Erythroblast (primary cell): ENCODE measurements around the gene EIPR1.
"Not testable (repeated sequence)": the region's sequence is repeated elsewhere in the genome, so short reads cannot be mapped to it uniquely, and the experiment has no call there.

Experiments
- DNase-seq, 2 experiments: peaks; one replicate each; lab custom pipeline; 2025; lab: John Stamatoyannopoulos, UW
- GATA1 ChIP-seq: IDR thresholded peaks from 2 replicates; pipeline ENCODE4 v1.6.1; 2011; ENCODE audit warnings: low read depth, mild to moderate bottlenecking, control low read depth, low read length, moderate library complexity
- POLR2A ChIP-seq: IDR thresholded peaks from 2 replicates; pipeline ENCODE4 v1.6.1; 2011; ENCODE audit warnings: mild to moderate bottlenecking, low read length

EIPR1 gene

GRCh38 chr2:3292416-3292815, 85.2 kb downstream of the EIPR1 start:
- no peak for TF ChIP-seq POLR2A
- no peak for TF ChIP-seq GATA1

GRCh38 chr2:3291750-3292149, 85.9 kb downstream of the EIPR1 start:
- no peak for DNase-seq
- TF ChIP-seq GATA1 (no peak), POLR2A (no peak)

More at GRCh38 chr2:3292416-3292815, 85.2 kb downstream of the EIPR1 start:
- DNase-seq, result no peak

- DNase-seq, result no peak
- no peak for TF ChIP-seq POLR2A
- TF ChIP-seq GATA1, result no peak
Measured at GRCh38 chr2:3291113-3291512, 86.5 kb downstream of the EIPR1 start.

- no peak for TF ChIP-seq POLR2A
- no peak for DNase-seq
Measured at GRCh38 chr2:3290655-3291054, 87.0 kb downstream of the EIPR1 start.

GRCh38 chr2:3289971-3290370, 87.6 kb downstream of the EIPR1 start:
- TF ChIP-seq GATA1, result no peak
- DNase-seq, result no peak

GRCh38 chr2:3289526-3289925, 88.1 kb downstream of the EIPR1 start:
- DNase-seq, result no peak
- TF ChIP-seq POLR2A, result no peak
- TF ChIP-seq GATA1, result no peak

GRCh38 chr2:3289171-3289515, 88.5 kb downstream of the EIPR1 start:
- TF ChIP-seq POLR2A, result no peak
- TF ChIP-seq GATA1, result no peak
- DNase-seq, result no peak

- DNase-seq, result no peak
- no peak for TF ChIP-seq POLR2A
- no peak for TF ChIP-seq GATA1
Measured at GRCh38 chr2:3288470-3289170, 89.0 kb downstream of the EIPR1 start.

GRCh38 chr2:3287896-3288295, 89.7 kb downstream of the EIPR1 start:
- TF ChIP-seq POLR2A (no peak), GATA1 (no peak)

GRCh38 chr2:3286646-3287036, 91.0 kb downstream of the EIPR1 start:
- not testable (repeated sequence) for DNase-seq

More at GRCh38 chr2:3287896-3288295, 89.7 kb downstream of the EIPR1 start:
- no peak for DNase-seq

- DNase-seq, result no peak
- no peak for TF ChIP-seq GATA1
- no peak for TF ChIP-seq POLR2A
Measured at GRCh38 chr2:3285901-3286645, 91.5 kb downstream of the EIPR1 start.

GRCh38 chr2:3284657-3285630, 92.7 kb downstream of the EIPR1 start:
- TF ChIP-seq POLR2A, result no peak
- TF ChIP-seq GATA1, result no peak
- DNase-seq, result no peak

- DNase-seq, result not testable (repeated sequence)
Measured at GRCh38 chr2:3283876-3284656, 93.6 kb downstream of the EIPR1 start.
